GM19397 (cell line): Measurements from ENCODE around the gene ARAP1.

ENCODE experiments used
- ATAC-seq: cut with Tn5 transposase; IDR thresholded peaks from one replicate; pipeline ENCODE4 v1.9.1; 2021; ENCODE audit warnings: mild to moderate bottlenecking, moderate library complexity; ENCODE audit not compliant: unreplicated experiment

The ARAP1 gene

DNA sequence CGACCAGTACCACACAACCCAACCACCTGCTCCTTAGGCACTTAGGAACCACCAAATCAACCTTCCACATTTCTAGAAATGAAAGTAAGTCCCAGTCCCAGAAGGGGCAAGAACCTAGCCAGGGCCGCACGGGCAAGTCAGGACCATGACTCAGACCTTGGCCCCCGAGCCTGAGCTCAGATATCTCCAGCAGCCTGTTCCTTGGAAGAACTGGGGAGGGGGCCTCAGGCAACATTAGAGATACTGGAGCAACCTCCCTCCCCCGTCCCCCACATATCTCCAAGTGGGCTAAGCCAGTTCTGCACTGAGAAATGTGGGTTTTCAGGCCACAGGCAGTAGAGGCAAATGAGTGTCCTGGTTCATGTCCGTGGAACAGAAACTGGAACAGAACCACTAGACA lies 7.7 kb downstream of the ARAP1 start:
- ATAC-seq, result no peak

DNA sequence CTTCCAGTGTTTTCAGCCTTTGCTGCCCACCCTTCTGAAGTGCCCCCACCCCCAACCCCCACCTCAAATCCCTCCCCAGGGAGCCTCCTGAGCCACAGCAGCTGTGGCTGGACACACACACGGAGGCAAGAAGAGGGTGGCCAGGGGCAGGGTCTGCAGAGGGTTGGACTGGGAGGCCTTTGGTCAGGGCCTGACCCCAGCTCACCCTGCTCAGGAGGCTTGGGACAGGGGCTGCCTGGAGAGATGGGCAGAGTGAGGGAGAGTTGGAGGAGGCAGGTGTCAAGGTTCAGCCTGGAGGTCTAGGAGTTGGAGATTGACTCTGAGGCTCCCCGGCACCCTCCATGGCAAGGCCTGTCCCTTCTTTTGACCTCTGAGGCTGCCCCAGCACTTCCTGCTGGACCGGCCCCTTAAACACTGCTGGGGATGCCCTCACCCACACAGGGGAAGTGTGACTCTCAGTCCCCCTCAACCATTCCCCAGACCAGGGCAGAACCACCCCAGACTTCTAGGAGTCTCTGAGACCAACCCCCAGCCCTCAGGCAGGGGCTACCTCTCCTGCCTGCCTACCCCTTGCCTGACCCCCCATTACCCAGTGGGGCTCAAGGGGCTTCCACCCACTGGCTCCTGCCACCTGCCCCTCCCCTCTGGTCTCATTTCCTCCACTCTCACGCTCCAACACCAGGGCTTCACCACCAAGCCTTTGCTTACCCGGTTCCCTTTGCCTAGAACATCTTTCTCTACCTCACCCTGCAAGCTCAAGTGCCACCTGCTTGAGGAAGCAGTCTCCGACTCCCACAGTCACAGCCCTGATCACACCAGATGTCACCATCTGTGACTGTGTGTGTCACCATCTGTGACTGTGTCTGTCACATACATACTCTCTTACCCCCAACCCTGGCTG lies 8.6 kb downstream of the ARAP1 start:
- peak; percentile 51 for ATAC-seq

DNA sequence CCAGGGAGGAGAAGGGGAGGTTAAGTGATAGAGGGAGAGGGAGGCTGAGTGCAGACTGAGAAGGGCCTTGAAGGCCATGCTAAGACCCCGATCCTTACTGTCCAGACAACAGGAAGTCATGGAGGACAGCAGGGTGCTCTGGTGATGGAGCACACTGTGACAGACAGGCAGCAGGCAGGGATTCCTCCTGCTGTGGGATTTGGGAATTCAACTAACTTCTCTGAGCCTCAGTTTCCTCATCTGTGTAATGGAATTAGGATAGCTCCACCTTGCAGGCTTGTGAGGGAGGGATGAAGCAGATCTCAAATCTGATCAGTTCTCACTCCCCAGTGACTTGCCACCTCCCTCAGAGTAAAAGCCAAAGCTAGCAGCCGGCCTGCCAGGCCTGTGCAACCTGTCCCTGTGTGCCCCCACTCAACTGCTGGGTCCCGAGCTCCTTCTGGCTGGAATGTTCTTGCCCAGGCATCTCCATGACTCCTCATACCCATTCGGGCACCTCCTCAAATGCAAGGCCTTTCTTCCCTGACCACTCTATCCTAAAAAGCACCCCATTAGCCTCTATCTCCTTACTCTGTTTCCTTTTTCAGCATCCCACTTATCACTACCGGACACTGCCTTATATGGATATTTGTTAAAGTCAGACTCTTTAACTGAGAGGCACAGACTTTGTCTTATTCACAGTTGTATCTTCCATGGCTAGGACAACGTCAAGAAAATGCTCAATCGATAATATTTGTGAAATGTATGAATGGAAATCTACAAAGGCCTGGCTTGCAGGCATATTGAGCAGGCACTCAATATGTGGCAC lies 9.5 kb downstream of the ARAP1 start:
- ATAC-seq, result no peak

DNA sequence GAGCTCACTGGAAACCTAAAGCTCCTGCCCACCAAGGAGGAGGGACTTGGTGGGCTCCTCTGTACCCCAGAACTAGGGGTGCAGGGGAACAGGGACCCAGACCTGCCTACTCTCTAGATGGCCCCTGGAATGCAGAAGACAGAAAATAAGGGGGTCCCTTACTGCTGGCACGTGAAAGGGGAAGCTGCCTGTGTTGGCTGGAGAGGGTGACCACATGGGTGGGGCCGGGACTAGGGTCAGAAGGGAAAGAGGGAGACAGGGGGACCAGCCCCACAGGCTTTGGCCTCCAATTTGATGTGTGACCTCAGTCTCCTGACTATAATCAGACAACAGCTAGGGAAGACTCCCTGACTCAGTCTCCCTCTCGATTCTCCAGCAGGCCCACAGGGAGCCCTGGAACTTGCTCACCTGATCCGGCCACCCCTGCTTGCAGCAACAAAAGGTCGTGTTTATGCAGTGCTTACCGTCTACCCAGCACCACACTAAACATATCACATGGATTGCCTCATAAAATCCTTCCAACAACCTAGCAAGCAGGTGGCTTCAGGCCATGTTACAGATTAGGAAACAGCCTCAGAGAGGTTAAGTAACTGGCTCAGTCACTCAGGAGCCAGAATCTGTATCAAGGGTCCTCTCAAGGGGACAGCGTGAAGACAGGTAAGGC lies 10.2 kb downstream of the ARAP1 start:
- ATAC-seq, result no peak

DNA sequence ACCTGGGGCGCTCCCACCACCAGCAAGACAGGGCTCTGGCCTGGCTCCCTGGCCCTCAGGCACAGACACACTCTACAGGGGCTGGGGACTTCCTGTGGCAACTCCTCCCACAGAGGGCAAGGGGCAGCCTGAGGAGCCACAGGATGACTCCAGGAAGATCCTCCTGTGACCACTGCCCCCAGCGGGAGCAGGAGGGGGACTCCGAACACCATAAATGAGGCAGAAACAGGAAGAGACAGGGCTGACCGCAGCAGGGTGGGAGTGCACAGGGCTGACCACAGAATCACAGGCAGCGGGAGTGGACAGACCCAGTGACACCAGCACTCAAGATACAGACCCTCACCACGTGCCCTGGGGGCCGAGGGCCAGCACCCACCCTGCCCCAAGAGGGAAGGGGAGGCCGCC lies 10.8 kb downstream of the ARAP1 start:
- ATAC-seq, result no peak

DNA sequence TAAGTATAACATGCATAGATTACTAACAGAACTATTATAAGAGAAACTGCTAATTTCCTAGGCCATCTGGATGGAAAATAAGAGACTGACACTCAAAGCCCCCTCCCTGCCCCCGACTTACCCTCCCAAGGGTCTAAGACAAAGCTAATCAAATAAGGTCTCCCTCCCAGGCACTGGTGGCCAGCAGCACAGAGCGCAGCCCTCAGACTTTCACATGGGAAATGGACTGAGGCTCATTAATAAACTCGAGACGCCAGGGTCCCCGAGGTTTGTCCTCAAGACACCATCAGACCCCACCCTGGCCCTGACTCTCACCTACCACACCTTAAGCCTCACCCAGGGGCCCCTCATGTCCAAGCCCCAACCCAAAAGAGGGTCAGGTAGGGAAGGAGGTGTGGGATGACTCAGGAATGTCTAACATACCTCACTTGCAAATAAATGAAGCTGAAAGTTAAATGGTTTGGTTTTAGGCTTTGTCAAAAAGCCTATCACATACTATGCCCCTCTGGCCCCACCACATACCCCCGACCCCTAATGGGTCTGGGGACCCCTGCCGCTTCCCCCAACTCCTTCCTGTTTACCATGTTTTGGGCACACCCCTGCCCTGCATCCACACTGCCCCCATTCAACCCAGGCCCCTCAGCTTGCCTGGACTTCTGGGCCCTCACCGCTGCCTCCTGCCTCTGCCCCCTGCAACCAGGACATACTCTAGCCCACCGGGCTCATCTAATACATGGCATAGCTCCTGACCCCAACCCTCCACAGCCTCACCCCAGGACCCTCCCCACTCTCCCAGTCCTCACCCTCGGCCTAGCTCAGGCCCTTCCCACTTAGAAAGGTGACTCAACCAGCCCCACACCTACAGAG lies 11.4 kb downstream of the ARAP1 start:
- no peak for ATAC-seq

DNA sequence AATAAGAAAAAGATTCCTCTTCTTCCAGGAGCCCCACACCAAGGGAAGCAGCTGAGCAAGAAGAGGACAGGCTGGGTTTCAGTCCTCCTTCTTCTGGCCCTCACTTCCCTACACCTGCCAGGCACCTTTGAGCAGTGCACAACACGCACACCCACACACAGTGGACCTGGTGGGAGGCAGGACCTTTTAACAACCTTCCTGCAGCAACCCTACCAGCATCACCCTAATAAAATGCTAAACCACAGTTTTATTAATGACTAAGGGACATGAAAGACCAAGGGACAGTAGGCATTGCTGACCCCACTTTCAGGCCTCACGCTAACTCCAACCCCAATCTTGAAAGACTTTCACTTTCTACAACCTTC lies 12.2 kb downstream of the ARAP1 start:
- ATAC-seq, result no peak

DNA sequence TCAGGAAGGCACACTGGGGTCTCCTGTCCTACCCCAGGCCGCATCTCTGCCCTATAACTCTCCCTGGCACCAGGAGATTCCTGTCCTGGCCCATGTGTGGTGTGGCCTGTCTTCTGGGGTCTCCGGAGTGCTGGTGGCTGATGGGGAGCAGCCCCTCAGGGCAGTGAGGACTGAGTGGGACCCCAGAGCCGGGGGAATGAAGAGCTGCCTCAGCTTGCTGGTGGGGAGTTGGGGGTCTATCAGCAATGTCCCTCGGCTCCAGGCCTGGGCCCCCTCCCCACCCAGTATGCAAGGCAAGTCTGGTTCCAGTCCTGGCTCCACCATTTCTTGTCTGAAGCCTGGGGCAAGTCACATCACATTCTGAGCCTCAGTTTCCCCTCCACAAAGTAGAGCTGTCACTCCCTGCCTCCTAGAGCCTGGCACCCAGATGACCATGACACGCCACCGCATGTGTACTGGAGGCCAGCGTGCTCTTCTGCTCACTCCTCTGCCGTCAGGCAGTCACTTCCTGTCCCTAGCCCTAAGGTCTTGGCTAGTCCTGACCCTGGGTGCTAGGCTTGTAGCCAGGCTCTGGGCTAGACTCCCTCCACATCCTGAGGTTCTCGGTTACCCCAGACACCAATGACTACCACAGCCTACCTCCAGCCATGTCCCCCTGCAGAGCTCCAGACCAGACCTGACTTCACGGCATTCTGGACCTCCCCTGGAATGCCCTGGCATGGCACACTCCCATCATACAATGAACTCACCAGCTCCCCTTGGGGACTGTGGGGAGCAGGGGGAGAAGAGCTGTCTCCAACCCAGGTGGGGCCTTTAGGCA lies 12.8 kb downstream of the ARAP1 start:
- no peak for ATAC-seq

DNA sequence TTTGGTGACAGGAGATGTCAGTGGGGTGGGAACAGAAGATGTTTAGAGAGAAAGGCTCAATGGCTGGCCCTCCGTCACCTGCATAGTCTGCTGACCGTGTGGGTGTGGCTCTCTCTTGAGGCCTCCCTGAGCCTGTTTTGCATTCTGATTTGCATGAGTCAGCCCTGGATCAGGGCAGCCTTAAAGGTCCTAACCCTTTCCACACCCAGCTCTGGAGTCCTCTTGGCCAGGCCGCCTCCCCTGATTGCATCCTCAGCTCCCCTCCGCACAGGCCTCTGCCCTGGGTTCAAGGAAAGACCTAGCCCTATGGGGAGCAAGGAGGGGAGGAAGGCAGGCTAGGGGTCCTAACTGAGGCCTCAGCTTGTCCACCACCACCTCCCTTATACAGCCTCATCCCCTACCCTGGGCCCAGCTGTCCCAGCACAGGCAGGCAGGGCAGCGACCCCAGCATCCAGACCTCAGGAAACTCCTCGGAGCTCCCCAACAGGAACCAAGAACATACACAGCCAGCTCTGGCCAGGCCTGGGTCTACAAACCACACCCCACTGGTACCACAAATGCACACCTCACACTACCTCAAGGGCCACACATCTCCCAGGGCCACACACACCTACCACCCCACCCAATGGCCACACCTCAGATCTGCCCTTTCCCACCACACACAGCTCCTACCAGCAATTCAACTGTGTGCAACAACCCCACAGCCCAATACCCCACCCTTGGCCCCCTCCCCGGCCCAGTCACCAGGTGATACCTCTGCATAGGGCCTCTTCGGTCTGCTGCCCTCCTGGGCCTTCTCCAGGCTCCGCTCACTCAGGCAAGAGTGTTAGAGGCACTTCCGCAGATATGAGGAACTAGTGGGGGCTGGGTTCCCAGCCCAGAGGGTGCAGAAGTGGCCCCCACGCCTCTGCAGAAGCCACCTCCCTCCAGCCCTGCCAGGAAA lies 13.7 kb downstream of the ARAP1 start:
- peak; percentile 35 for ATAC-seq

DNA sequence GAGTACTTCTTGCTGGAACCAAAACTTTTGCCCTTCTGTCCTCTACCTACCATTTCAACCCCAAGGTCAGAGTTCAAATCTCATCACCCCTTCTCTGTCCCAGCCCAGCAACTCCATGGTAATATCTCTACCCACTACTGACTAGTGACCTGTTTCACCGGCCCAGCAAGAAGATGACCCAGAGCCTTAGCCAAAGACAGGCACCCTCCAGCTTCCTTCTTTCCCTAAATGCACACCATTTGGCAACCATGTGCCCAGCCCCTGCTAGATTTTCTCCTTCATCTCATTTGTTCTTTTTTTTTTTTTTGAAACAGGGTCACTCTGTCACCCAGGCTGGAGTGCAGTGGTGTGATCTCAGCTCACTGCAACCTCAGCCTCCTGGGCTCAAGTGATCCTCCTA lies 14.9 kb downstream of the ARAP1 start:
- ATAC-seq, result no peak

DNA sequence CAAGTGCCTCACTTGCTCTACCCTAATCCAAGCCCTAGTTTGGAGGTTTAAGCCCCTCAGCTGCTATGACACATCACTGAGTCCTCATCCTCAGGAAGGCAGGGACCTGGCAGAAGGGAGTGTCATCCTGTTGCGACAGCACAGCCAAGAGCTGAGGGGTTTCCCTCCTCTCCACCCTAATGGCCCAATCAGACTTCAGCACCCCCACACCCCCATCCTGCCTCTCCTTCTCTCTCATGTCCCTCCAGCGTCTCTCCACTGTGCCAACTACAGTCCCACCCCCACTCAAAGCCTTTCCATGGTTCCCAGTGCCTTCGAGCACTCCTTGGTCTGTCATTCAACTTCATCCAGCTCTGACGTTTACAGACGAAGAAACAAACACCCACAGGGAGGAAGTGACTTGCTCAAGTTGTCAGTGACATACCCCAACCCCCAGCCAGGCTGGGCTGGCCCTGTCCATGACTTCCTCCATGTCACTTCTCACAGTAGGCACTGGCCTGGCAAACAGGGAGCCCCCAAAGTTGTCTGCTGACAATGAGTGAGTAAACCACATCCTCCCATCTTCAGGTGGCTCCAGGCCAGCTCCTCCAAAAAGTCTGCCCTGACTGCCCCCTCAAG lies 15.6 kb downstream of the ARAP1 start:
- ATAC-seq, result no peak

DNA sequence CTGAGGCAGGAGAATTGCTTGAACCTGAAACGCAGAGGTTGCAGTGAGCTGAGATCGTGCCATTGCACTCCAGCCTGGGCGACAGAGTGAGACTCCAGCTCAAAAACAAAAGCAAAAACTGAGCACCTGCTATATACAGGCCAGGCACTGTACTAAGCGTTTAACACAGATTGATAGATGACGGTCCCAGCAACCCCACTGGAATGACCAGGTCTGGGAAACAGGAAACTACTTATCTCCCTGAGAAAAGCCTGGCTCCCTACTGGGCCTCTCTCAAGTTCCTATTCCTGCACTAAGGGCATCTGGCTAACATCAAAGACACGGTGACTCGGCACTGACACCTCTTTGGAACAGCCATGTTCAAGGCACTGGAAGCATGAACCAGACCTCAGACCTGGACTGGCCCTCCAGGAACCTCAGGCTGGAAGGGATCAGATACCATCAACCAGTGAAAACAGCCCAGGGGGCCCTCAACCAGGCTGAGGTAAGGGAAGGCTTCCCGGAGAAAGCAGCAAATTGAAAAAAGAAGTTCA lies 16.6 kb downstream of the ARAP1 start:
- no peak for ATAC-seq

DNA sequence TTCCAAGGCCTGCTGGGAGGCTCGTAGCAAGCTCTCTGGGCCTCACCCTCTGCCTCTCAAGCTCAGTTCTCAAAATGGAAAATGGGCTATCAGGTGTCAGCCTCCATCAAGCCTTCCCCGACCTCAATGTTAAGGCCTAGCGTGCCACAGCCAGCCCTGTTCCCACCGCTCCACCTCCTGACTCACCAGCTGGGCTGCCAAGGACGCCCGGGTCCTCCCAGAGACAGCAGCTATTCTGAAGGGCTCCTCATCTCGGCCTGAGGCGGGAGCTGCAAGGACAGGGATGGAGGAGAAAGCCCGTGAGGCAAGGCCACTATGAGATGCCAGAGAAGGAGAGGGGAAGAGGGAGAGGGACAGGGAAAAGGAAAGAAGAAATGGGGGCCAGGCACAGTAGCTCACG lies 19.9 kb downstream of the ARAP1 start:
- no peak for ATAC-seq

DNA sequence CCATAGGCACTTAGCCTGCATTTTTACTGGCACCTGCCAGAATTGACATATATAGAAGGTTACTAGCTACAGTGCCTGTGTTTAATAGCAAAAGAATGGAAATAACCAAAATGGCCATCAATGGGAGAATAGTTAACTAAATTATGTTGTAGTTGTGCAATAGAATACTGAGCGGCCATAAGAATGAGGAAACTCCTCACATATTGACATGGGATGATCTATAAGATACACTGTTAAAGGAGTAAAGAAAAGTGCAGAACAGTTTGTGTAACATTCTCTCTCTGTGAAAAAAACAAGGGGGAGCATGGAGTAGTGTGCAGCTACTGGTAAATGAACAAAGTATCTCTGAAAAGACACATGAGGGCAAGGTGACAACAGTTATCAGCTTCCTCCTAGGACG lies 21.5 kb downstream of the ARAP1 start:
- no peak for ATAC-seq

DNA sequence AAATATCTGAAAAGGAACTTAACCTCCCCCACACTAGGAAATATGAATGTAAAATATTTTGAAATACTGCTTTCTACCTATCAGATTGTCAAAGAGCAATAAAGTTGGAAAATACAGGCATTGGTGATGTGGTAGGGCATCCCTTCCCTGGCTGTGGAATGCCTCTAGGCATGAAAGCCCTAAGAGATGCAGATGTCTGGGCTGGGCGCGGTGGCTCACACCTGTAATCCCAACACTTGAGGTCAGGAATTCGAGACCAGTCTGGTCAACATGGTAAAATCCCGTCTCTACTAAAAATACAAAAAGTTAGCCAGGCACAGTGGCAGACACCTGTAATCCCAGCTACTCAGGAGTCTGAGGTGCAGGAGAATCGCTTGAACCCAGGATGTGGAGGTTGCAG lies 22.0 kb downstream of the ARAP1 start:
- no peak for ATAC-seq

DNA sequence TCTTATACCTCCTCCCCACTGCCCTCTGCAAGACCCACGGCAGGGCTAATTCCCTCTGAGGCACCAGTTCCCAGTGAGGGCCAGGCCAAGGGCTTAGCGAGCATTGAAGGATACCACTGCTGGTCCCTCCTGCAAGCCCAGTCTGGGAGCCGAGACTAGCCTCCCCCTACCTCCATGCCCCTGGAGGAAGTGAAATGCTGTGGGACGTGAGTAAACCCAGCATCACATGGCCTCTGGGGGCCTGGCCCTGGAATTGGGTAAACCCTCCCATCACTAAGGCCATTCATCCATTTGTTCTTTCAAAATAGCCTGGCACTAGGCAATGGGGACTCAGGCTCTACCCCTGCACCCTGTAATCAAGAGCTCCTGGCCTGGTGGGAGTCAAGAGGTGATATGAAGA lies 24.7 kb downstream of the ARAP1 start:
- ATAC-seq, result no peak

DNA sequence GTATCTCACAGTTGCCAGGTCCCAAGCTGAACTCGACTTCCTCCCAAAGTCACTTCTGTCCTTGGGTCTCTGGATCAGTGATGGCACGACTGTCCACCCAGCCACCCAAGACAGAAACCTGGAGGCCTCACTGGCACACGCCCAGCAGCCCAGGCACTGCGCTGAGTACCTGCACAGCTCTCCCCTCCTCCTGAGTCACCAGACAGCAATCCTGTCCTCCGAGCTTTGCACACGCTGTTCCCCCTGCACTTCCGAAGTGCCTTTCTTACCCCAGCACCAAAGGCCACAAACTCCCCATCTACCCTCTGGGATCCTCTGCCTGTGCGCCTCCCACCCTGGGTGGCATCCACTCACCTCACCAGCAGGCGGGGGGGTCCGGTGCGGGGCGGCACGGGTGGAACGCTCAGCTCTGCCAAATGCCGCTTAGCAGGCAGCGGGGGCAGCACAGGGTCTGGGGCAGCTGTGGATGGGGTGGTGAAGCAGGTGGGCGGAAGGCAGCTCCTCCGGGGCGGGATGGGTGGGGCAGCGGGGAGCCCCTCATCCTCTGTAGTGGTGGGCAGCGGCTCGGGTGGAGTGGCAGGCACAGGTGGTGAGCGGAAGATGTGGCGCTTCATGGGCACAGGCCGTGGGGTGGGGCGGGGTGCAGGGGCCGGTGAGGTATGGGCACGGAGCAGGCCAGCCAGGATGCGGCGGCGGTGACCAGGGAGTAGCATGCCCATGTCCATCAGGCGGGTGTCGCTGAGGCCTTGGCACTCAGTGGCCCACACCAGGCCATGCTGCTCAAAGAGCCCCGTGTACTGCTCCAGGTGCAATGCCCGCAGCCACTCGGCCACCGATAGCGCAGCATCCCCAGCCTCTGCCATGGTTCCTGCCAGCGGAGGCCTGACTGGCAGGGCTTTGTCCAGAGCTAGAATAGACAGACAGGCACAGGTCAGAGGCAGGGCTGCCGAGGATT lies 25.7 kb downstream of the ARAP1 start:
- no peak for ATAC-seq
